ENCODE data around the gene IL15RA.

IL15RA gene

GRCh38 chr10:6014241-6014761 is 37.0 kb upstream of the IL15RA start:
- 33 to 40% methylated on average over 2 of the region's 6 CpGs for WGBS, 2 experiments (ENCODE audit: insufficient coverage in 2 of 2)
- Histone ChIP-seq H3K4me3 (ENCODE audit: extremely low read depth, insufficient read depth, low read length, poor library complexity, severe bottlenecking) (no peak overlapping the region), H3K9me3 (ENCODE audit: control insufficient read depth, low read length) (no peaks in the 10 kb centered on the region), H3K4me1 (ENCODE audit: control insufficient read depth, insufficient read depth, low read length, poor library complexity, severe bottlenecking) (no peaks in the 10 kb centered on the region), H3K36me3 (ENCODE audit: control insufficient read depth, insufficient read depth, low read length) (no peaks in the 10 kb centered on the region), H3K27ac (ENCODE audit: low read depth, low read length, severe bottlenecking) (no peak overlapping the region)

GRCh38 chr10:6013413-6014192 is 36.3 kb upstream of the IL15RA start:
- Histone ChIP-seq H3K27ac (ENCODE audit: low read depth, low read length, severe bottlenecking) (no peak overlapping the region), H3K4me3 (ENCODE audit: extremely low read depth, insufficient read depth, low read length, poor library complexity, severe bottlenecking) (no peak overlapping the region), H3K9me3 (ENCODE audit: control insufficient read depth, low read length) (no peaks in the 10 kb centered on the region), H3K4me1 (ENCODE audit: control insufficient read depth, insufficient read depth, low read length, poor library complexity, severe bottlenecking) (no peaks in the 10 kb centered on the region), H3K36me3 (ENCODE audit: control insufficient read depth, insufficient read depth, low read length) (no peaks in the 10 kb centered on the region)
- WGBS, 2 experiments (ENCODE audit: insufficient coverage in 2 of 2): 78 to 82% methylated on average over 14 to 15 of the region's 17 CpGs

GRCh38 chr10:6012121-6012905 is 35.0 kb upstream of the IL15RA start:
- Histone ChIP-seq H3K36me3 (ENCODE audit: control insufficient read depth, insufficient read depth, low read length) (no peaks in the 10 kb centered on the region), H3K4me1 (ENCODE audit: control insufficient read depth, insufficient read depth, low read length, poor library complexity, severe bottlenecking) (no peaks in the 10 kb centered on the region), H3K4me3 (ENCODE audit: extremely low read depth, insufficient read depth, low read length, poor library complexity, severe bottlenecking) (no peak overlapping the region), H3K9me3 (ENCODE audit: control insufficient read depth, low read length) (peaks cover 4% of the 10 kb centered on the region), H3K27ac (ENCODE audit: low read depth, low read length, severe bottlenecking) (no peak overlapping the region)
- WGBS, 2 experiments (ENCODE audit: insufficient coverage in 2 of 2): 85 to 92% methylated on average over 11 to 14 of the region's 15 CpGs

- 88 to 99% methylated on average over 5 to 6 of the region's 8 CpGs for WGBS, 2 experiments (ENCODE audit: insufficient coverage in 2 of 2)
- H3K9me3 ChIP-seq (ENCODE audit: control insufficient read depth, low read length): peaks cover 5% of the 10 kb centered on the region
- H3K4me3 ChIP-seq (ENCODE audit: extremely low read depth, insufficient read depth, low read length, poor library complexity, severe bottlenecking): no peak overlapping the region
- H3K36me3 ChIP-seq (ENCODE audit: control insufficient read depth, insufficient read depth, low read length): no peaks in the 10 kb centered on the region
- no peak overlapping the region for H3K27ac ChIP-seq (ENCODE audit: low read depth, low read length, severe bottlenecking)
- no peaks in the 10 kb centered on the region for H3K4me1 ChIP-seq (ENCODE audit: control insufficient read depth, insufficient read depth, low read length, poor library complexity, severe bottlenecking)
Measured at GRCh38 chr10:6011558-6011957, 34.2 kb upstream of the IL15RA start.

DNA sequence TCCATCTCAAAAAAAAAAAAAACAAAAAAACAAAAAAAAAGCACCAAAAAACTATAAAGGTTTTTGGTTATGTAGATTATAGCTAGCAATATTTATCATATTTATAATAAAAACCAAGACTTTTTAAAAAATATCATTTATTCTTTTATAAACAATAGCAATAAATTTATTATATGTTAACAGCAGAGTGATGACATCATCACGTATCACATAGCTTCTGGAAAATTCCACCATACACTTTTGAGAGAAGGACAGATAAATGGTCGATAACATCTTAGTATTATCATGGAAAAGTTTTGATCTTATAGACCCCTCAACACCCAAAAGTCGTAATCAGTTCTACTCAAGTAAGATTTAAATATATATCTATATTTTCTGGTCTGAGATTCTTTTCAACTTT is 33.2 kb upstream of the IL15RA start:
- Histone ChIP-seq H3K9me3 (ENCODE audit: control insufficient read depth, low read length) (peaks cover 5% of the 10 kb centered on the region), H3K4me1 (ENCODE audit: control insufficient read depth, insufficient read depth, low read length, poor library complexity, severe bottlenecking) (no peaks in the 10 kb centered on the region), H3K4me3 (ENCODE audit: extremely low read depth, insufficient read depth, low read length, poor library complexity, severe bottlenecking) (no peak overlapping the region), H3K36me3 (ENCODE audit: control insufficient read depth, insufficient read depth, low read length) (no peaks in the 10 kb centered on the region), H3K27ac (ENCODE audit: low read depth, low read length, severe bottlenecking) (no peak overlapping the region)
- WGBS, 2 experiments (ENCODE audit: insufficient coverage in 2 of 2): no CpG with 5 or more reads among the region's 3 CpGs

GRCh38 chr10:6009961-6010360 is 32.6 kb upstream of the IL15RA start:
- Histone ChIP-seq H3K27ac (ENCODE audit: low read depth, low read length, severe bottlenecking) (no peak overlapping the region), H3K4me3 (ENCODE audit: extremely low read depth, insufficient read depth, low read length, poor library complexity, severe bottlenecking) (no peak overlapping the region), H3K9me3 (ENCODE audit: control insufficient read depth, low read length) (peaks cover 5% of the 10 kb centered on the region), H3K36me3 (ENCODE audit: control insufficient read depth, insufficient read depth, low read length) (no peaks in the 10 kb centered on the region), H3K4me1 (ENCODE audit: control insufficient read depth, insufficient read depth, low read length, poor library complexity, severe bottlenecking) (no peaks in the 10 kb centered on the region)
- WGBS, 2 experiments (ENCODE audit: insufficient coverage in 2 of 2): 87 to 97% methylated on average over 3 of the region's 4 CpGs

- Histone ChIP-seq H3K4me1 (ENCODE audit: control insufficient read depth, insufficient read depth, low read length, poor library complexity, severe bottlenecking) (no peaks in the 10 kb centered on the region), H3K27ac (ENCODE audit: low read depth, low read length, severe bottlenecking) (no peak overlapping the region), H3K9me3 (ENCODE audit: control insufficient read depth, low read length) (peaks cover 5% of the 10 kb centered on the region), H3K4me3 (ENCODE audit: extremely low read depth, insufficient read depth, low read length, poor library complexity, severe bottlenecking) (no peak overlapping the region), H3K36me3 (ENCODE audit: control insufficient read depth, insufficient read depth, low read length) (no peaks in the 10 kb centered on the region)
- 100% methylated on average over 2 of the region's 2 CpGs for WGBS, 2 experiments (ENCODE audit: insufficient coverage in 2 of 2)
Measured at GRCh38 chr10:6009150-6009549, 31.8 kb upstream of the IL15RA start.

DNA sequence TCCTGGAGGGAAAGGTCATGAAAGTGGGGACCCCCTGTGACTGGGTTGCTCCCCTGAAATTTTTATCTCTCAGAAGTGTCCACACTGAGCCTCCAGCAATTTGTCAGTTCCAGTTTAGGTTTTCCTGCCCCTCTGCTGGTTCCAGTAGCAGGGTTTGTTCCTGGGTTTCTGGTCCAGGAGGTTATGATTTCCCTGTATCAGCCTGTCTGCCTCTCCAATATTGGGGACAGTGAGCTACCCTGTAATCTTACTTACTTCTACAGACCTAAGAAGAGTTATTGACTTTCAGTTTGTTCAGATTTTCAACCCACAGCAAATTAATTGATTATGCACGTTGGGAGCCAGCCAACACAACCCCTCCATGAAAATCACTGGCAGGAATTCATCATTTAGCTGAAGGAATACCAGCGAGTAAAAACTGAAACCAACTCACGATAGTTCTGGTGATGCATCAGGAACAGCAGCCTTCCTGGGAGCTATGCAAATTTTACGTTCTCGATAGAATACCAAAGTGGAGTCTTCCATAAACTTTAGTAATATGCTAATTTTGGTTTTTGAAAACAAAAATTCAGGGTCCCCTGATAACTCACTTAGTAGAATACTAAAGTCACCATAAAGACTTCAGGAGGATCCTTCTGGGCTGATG is 31.3 kb upstream of the IL15RA start:
- Histone ChIP-seq H3K27ac (ENCODE audit: low read depth, low read length, severe bottlenecking) (no peak overlapping the region), H3K4me3 (ENCODE audit: extremely low read depth, insufficient read depth, low read length, poor library complexity, severe bottlenecking) (no peak overlapping the region), H3K9me3 (ENCODE audit: control insufficient read depth, low read length) (peaks cover 5% of the 10 kb centered on the region), H3K4me1 (ENCODE audit: control insufficient read depth, insufficient read depth, low read length, poor library complexity, severe bottlenecking) (no peaks in the 10 kb centered on the region), H3K36me3 (ENCODE audit: control insufficient read depth, insufficient read depth, low read length) (no peaks in the 10 kb centered on the region)
- WGBS, 2 experiments (ENCODE audit: insufficient coverage in 2 of 2): 91 to 100% methylated on average over 2 to 3 of the region's 5 CpGs

GRCh38 chr10:6006991-6007390 is 29.6 kb upstream of the IL15RA start:
- WGBS, 2 experiments (ENCODE audit: insufficient coverage in 2 of 2): 83 to 100% methylated on average over 1 of the region's 1 CpG
- H3K36me3 ChIP-seq (ENCODE audit: control insufficient read depth, insufficient read depth, low read length): no peaks in the 10 kb centered on the region
- H3K9me3 ChIP-seq (ENCODE audit: control insufficient read depth, low read length): peaks cover 5% of the 10 kb centered on the region
- H3K4me1 ChIP-seq (ENCODE audit: control insufficient read depth, insufficient read depth, low read length, poor library complexity, severe bottlenecking): no peaks in the 10 kb centered on the region
- no peak overlapping the region for H3K4me3 ChIP-seq (ENCODE audit: extremely low read depth, insufficient read depth, low read length, poor library complexity, severe bottlenecking)
- no peak overlapping the region for H3K27ac ChIP-seq (ENCODE audit: low read depth, low read length, severe bottlenecking)

DNA sequence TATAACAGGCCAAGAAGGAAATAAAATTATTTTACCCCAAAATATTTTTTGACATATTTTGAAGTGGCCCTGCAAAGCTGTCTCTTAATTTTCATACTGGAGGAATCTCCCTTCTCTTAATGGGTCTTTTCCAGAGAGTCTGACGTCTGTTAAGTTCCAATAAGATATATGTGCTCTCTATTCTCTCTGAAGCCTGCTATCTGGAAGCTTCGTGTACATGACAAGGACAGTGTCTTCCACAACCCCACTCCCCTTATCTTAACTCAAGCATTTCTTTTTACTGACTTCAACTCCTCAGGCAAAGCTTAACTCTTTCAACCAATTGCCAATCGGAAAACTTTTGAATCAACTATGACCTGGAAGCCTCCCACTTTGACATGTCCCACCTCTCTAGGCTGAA is 29.2 kb upstream of the IL15RA start:
- WGBS, 2 experiments (ENCODE audit: insufficient coverage in 2 of 2): 87% methylated on average over 3 of the region's 3 CpGs

More for the DNA sequence above, 29.2 kb upstream of the IL15RA start:
- no peak overlapping the region for H3K4me3 ChIP-seq (ENCODE audit: extremely low read depth, insufficient read depth, low read length, poor library complexity, severe bottlenecking)
- H3K9me3 ChIP-seq (ENCODE audit: control insufficient read depth, low read length): peaks cover 5% of the 10 kb centered on the region
- H3K36me3 ChIP-seq (ENCODE audit: control insufficient read depth, insufficient read depth, low read length): no peaks in the 10 kb centered on the region
- no peaks in the 10 kb centered on the region for H3K4me1 ChIP-seq (ENCODE audit: control insufficient read depth, insufficient read depth, low read length, poor library complexity, severe bottlenecking)
- no peak overlapping the region for H3K27ac ChIP-seq (ENCODE audit: low read depth, low read length, severe bottlenecking)
